Endothelial cell of umbilical vein (primary cell): Measurements from ENCODE around the gene CDK5RAP2. TPM values are rescaled to one million over a fixed set of nuclear protein-coding genes. Genes with fewer than 3 reads are reported as not detected.

Experiments used
- BruUV-seq: library from RNA; stranded (reverse); fragments of 400-500 nt; replicated peaks from 2 replicates; lab custom pipeline; 2021; lab: Mats Ljungman, UMichigan
- CTCF ChIA-PET: fragments of 300-600, 350-600 bp; sonication (Branson Sonifier 250); formaldehyde crosslinking; loops from one replicate; lab custom pipeline; 2021; ENCODE audit warnings: antibody characterized with exemption, inconsistent platforms; lab: Charles Lee
- POLR2A ChIA-PET: fragments of 300-600, 350-600 bp; sonication (Branson Sonifier 250); formaldehyde crosslinking; loops from one replicate; lab custom pipeline; 2021; ENCODE audit warnings: antibody characterized with exemption, inconsistent platforms; lab: Charles Lee
- DNase-seq: peaks from one replicate; pipeline ENCODE4 v3.0.0-alpha.2; 2011; ENCODE audit warnings: low read depth, low spot score
- FAIRE-seq: peaks from 2 replicates; lab custom pipeline; 2011; peaks lifted over from hg19 to GRCh38; lab: Jason Lieb, UNC
- H2AFZ ChIP-seq: 2 replicates; pipeline ENCODE4 v1.6.0; 2012; ENCODE audit warnings: low read depth, low read length, control low read depth, inconsistent platforms
- H3K27ac ChIP-seq: 2 replicates; pipeline ENCODE4 v1.5.1; 2011; ENCODE audit warnings: low read depth, mild to moderate bottlenecking, control low read depth, low read length, moderate library complexity; ENCODE audit not compliant: insufficient read depth
- H3K27me3 ChIP-seq, 2 experiments: 2 replicates each; pipeline versions ENCODE4 v1.6.0 to v1.6.1; 2011; ENCODE audit warnings: low read length in 2 of 2, mixed read lengths in 1 of 2; ENCODE audit not compliant: control insufficient read depth in 2 of 2, insufficient read depth in 2 of 2
- H3K36me3 ChIP-seq, 2 experiments: 2 replicates in 1 of 2; 3 replicates in 1 of 2; pipeline ENCODE4 v1.5.1; 2011; ENCODE audit warnings: low read length in 2 of 2, mild to moderate bottlenecking in 1 of 2, moderate library complexity in 1 of 2; ENCODE audit not compliant: control insufficient read depth in 2 of 2, insufficient read depth in 2 of 2; ENCODE audit errors: extremely low read depth in 1 of 2
- H3K4me1 ChIP-seq: 3 replicates; pipeline ENCODE4 v1.5.1; 2011; ENCODE audit warnings: mild to moderate bottlenecking, low read length; ENCODE audit not compliant: control insufficient read depth, insufficient read depth; ENCODE audit errors: extremely low read depth
- H3K4me2 ChIP-seq: 2 replicates; pipeline ENCODE4 v1.6.1; 2011; ENCODE audit warnings: low read length, control low read depth, mixed read lengths; ENCODE audit not compliant: insufficient read depth
- H3K4me3 ChIP-seq, 3 experiments: fragments of 200-600 bp in 1 of 3; sonication (generic), shearing (Covaris generic) in 1 of 3; replicated peaks in 1 of 3; 2 replicates each; pipeline ENCODE4 v1.5.1; 2011 to 2016; ENCODE audit warnings: control low read depth in 3 of 3, low read length in 3 of 3, mild to moderate bottlenecking in 2 of 3, inconsistent platforms in 1 of 3, low read depth in 1 of 3, moderate library complexity in 1 of 3; ENCODE audit not compliant: insufficient read depth in 1 of 3
- H3K79me2 ChIP-seq: 2 replicates; pipeline ENCODE4 v1.6.0; 2012; ENCODE audit warnings: low read length, inconsistent platforms; ENCODE audit not compliant: control insufficient read depth, insufficient read depth
- H3K9ac ChIP-seq: replicated peaks from 2 replicates; pipeline ENCODE3; 2011; ENCODE audit warnings: low read length, control low read depth; ENCODE audit not compliant: insufficient read depth; ENCODE audit errors: extremely low read depth
- H3K9me1 ChIP-seq: replicated peaks from 3 replicates; pipeline ENCODE4 v1.6.0; 2011; ENCODE audit warnings: mild to moderate bottlenecking, low read length; ENCODE audit not compliant: control insufficient read depth, insufficient read depth; ENCODE audit errors: extremely low read depth
- H3K9me3 ChIP-seq: replicated peaks from 2 replicates; pipeline ENCODE4 v1.5.1; 2012; ENCODE audit warnings: low read length, inconsistent platforms; ENCODE audit not compliant: control insufficient read depth, insufficient read depth
- H4K20me1 ChIP-seq: replicated peaks from 2 replicates; pipeline ENCODE3; 2011; ENCODE audit warnings: mild to moderate bottlenecking, low read length; ENCODE audit not compliant: control insufficient read depth, insufficient read depth; ENCODE audit errors: extremely low read depth
- CTCF ChIP-seq, 2 donors: IDR thresholded peaks; 1 replicate in 1 of 2; 2 replicates in 1 of 2; pipeline ENCODE4 v1.5.1; 2011; ENCODE audit warnings: low read length in 2 of 2, mild to moderate bottlenecking in 2 of 2, moderate library complexity in 2 of 2, control low read depth in 1 of 2, inconsistent platforms in 1 of 2, low read depth in 1 of 2; ENCODE audit not compliant: insufficient read depth in 1 of 2; ENCODE audit errors: extremely low read depth in 1 of 2
- EZH2 ChIP-seq: IDR thresholded peaks from 2 replicates; pipeline ENCODE4 v1.6.1; 2012; ENCODE audit warnings: borderline replicate concordance, low read depth, mild to moderate bottlenecking, moderate library complexity, low read length, inconsistent platforms; ENCODE audit not compliant: severe bottlenecking
- FOS ChIP-seq: IDR thresholded peaks from 2 replicates; pipeline ENCODE4 v1.6.1; 2011; ENCODE audit warnings: mild to moderate bottlenecking, low read length, moderate library complexity, borderline replicate concordance; ENCODE audit not compliant: insufficient read depth
- GATA2 ChIP-seq: IDR thresholded peaks from 2 replicates; pipeline ENCODE4 v1.7.0; 2011; ENCODE audit warnings: low read depth, mild to moderate bottlenecking, moderate library complexity, mixed read lengths, low read length; ENCODE audit not compliant: insufficient read length, insufficient read depth
- JUN ChIP-seq: IDR thresholded peaks from 2 replicates; pipeline ENCODE4 v1.6.1; 2011; ENCODE audit warnings: borderline replicate concordance, low read depth; ENCODE audit not compliant: insufficient read length, insufficient read depth
- MAX ChIP-seq: IDR thresholded peaks from 2 replicates; pipeline ENCODE4 v1.6.1; 2011; ENCODE audit not compliant: insufficient read depth, insufficient read length
- MYC ChIP-seq: IDR thresholded peaks from one replicate; pipeline ENCODE4 v1.6.1; 2011; ENCODE audit warnings: mild to moderate bottlenecking, low read depth, low read length
- POLR2A ChIP-seq: IDR thresholded peaks from 2 replicates; pipeline ENCODE4 v1.6.1; 2012; ENCODE audit warnings: low read depth, mild to moderate bottlenecking, control low read depth, low read length
- POLR2AphosphoS5 ChIP-seq: IDR thresholded peaks from 2 replicates; pipeline ENCODE4 v1.6.1; 2012; ENCODE audit warnings: low read depth, mild to moderate bottlenecking, control low read depth, low read length, moderate library complexity; ENCODE audit not compliant: insufficient read depth
- dilution Hi-C: fragments of 300-500 bp; cut with MboI; formaldehyde crosslinking; loops from one replicate; pipeline ENCODE4 v1.15.0; 2019; ENCODE audit warnings: low sequenced_read_pairs; ENCODE audit not compliant: extremely low pct_ligation_motif_present
- intact Hi-C: fragments of 100-400 bp; cut with micrococcal nuclease; formaldehyde crosslinking; loops from one replicate; pipeline ENCODE4 v1.10.0; 2022
- polyA plus RNA-seq, 4 experiments: library from polyadenylated mRNA; depleted of rRNA in 3 of 4; stranded (reverse) in 3 of 4; unstranded in 1 of 4; fragments of >200 nt; gene quantifications; 2 replicates each; pipeline versions ENCODE4 v1.2.1 to v1.2.3, GENCODE V29; 2011 to 2012; ENCODE audit warnings: missing spikeins in 1 of 4
- total RNA-seq: library from RNA; stranded (reverse); gene quantifications from 2 replicates; pipeline ENCODE4 v1.2.3, GENCODE V29; 2021

The CDK5RAP2 gene
- total and polyA plus RNA-seq, 2 donors (not counting 3 experiments of a cell fraction or from before 2014, with no cell fraction given), result 17.5 to 56.7 TPM

GRCh38 chr9:120558454-120558853, 21.5 kb downstream of the CDK5RAP2 start:
- TF ChIP-seq EZH2 (no peak), JUN (no peak), POLR2AphosphoS5 (no peak), MAX (no peak), GATA2 (no peak), CTCF (IDR thresholded peaks at IDR 0.05; ENCODE audit: extremely low read depth in 1 of 2, insufficient read depth in 1 of 2, low read depth in 1 of 2, low read length in 2 of 2) (no peak), FOS (no peak), MYC (no peak), POLR2A (no peak)
- H2AFZ ChIP-seq, result no peak overlapping the region
- no TSS peak for BruUV-seq
- no peaks in the 10 kb centered on the region for H3K27me3 ChIP-seq
- ChIA-PET CTCF (no interaction called here), POLR2A (no interaction called here)
- H3K4me3 ChIP-seq, result no peak overlapping the region
- H3K9me3 ChIP-seq, result no peaks in the 10 kb centered on the region
- no peak overlapping the region for H3K9ac ChIP-seq
- H4K20me1 ChIP-seq, result peaks cover 2% of the 10 kb centered on the region
- FAIRE-seq, result no peak
- H3K36me3 ChIP-seq, result peaks cover 2 to 5% of the 10 kb centered on the region in 2 experiments
- no peaks in the 10 kb centered on the region for H3K9me1 ChIP-seq
- no peak overlapping the region for H3K27ac ChIP-seq
- dilution Hi-C loops, result no loop called here
- H3K79me2 ChIP-seq, result peaks cover 24% of the 10 kb centered on the region
- intact Hi-C loops, result no loop called here
- no peak overlapping the region for H3K4me2 ChIP-seq
- H3K4me1 ChIP-seq, result no peaks in the 10 kb centered on the region
- DNase-seq, result no peak
